Activated CD8-positive, alpha-beta memory T cell treated with anti-CD3 and anti-CD28 coated beads, Interleukin-2, amount 50 U/mL, for 4 hours (primary cell): ENCODE results near the gene VAMP5.
"Not testable (repeated sequence)": the region's sequence is repeated elsewhere in the genome, so short reads cannot be mapped to it uniquely, and the experiment has no call there.

Experiments
- DNase-seq: peaks from one replicate; pipeline ENCODE4 v3.0.0-alpha.2; 2020

VAMP5 gene, protein sequence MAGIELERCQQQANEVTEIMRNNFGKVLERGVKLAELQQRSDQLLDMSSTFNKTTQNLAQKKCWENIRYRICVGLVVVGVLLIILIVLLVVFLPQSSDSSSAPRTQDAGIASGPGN

DNA sequence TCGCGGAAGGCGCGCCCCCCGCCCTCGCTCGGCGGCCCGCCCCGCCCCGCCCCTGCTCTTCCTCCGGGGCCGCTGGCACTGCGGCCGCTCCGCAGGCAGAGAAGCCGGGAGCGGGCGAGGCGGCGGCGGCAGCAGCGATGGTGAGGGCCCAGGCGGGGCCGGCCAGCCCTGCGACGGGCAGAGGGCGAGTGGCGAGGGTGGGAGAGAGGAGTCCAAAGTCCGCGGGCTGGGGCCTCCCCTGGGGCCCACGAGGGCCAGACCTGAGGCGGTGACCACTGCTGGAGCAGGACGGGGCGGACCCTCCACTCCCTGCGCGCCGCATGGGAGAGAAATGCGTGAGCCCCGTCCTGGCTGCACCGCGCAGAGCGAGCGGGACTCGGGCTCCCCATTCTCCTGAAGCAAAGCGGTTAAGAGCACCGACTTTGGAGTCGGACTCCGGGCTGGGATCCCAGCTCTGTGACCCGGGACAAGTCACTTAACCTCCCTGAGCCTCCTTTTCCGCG lies at the start of gene VAMP5:
Gene VAMP5 (plus strand): TSS at position 78 of the 503 bp plus-strand sequence. CDS start 60 bp downstream, at position 138.
- DNase-seq: peak; percentile 44

DNA sequence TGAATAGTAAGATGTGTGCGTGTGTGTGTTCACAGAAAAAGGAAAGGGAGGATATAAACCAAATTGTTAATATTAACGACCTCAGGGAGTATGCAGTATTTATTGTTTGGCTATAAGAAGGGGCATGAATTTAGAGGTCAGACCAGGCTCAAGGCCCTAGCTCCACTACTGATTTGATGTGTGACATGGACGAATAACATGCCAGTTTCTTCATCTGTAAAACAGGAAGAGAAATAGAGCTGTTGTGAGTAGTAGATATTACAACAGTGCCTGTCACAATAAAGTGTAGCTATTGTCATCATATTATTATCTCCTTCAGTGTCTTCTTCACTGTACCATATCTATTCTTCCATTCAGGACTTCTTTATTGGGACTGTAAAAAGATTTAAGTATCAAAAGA lies 49.4 kb upstream of the VAMP5 start:
- DNase-seq: no peak

DNA sequence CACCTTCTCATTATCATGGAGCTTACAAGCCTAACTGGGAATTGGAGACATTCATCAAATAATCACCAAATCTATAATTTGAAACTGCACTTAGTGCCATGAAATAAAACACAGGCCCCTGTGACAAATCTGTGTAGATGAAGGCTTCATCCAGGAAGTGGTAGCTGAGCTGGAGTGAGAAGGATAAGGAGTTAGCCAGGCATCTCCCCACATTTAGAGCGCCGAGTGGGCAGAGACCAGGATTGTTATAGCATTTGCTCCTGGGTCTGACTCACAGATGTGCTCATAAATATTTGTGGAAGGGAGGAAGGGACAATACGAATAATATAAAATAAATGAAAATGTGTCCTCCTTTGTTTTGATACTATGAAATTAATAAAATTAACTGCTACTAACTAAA lies 47.8 kb upstream of the VAMP5 start:
- DNase-seq: no peak

DNA sequence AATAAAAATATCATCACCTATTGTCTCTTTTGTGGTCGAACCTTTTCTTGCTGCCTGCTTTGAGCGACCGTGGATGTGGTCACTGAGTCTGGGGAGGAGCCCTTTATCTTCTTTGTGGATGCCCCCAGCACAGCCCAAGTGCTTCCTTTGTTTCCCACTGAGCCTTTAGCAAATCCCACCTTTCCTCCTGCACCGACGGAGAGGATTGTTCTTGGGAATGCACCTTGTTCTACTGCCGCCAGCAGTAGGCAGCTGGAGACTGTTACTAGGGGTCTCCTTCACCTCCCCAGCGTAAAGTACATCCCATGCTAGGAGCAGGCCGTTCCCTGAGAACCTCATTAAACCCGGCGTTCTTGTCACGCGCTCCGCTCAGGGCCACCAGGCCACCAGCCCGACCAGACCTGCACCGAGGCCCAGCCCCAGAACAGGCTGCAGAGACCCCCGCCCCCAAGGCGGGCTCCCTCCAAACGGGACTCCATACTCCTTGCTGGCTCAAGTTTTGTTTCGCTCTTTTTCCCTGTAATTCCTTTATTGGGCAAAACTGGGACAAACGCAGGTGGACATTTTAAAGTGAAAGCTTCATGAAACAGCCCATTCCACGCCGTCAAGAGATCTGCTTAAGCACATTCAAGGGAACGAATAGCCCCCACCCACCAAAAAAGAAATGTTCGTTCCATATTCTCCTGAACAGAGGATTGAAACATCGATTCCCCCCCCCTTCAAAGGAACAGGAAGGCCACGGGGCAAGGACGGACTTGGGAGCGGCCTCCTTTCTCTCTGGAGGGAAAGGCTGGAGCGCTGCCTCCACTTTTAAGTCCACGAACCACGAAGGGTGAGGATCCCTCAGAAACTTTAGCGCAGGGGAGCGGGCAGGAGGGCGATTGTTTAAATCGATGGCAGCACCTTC lies 46.4 kb upstream of the VAMP5 start:
- DNase-seq: peak; percentile 38

DNA sequence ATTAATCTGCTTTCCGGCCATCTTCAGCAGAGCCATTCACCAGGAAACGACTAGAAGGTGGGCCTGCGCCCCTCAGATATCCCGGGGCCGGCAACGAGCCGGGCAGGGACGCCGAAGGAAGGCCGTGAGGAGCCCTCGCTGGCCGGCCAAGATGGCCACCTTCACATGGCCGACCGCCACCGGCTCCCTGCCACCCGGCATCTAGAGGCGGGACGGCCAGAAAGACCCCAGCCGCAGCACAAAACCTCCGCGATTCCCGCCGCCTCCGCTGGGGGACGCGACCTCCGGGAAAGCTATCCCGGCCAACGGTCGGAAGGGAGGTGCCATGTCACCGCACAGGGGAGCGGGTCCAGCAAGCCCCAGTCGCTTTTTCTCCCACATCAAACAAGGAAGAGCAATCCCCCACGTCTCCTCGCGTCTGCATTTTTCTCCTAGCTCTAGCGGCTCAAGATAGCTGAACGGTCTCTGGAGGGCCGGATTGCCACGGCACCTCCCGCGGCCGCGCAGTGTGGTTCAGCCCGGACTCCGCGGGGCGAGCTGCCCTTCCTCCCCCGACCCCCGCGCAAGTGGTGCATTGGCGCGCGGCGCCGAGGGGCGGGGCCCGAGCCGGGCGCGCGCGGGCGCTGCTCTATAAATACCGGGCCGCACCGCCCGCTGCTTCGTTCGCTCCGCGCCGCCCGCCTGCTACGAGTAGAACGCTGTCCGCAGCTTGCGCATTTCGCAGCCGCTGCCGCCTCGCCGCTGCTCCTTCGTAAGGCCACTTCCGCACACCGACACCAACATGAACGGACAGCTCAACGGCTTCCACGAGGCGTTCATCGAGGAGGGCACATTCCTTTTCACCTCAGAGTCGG lies 45.5 kb upstream of the VAMP5 start, which contains the start of gene MAT2A:
Gene MAT2A (plus strand): TSS at position 662 of the 854 bp plus-strand sequence. CDS start 120 bp downstream, at position 782.
- peak; percentile 89 for DNase-seq

DNA sequence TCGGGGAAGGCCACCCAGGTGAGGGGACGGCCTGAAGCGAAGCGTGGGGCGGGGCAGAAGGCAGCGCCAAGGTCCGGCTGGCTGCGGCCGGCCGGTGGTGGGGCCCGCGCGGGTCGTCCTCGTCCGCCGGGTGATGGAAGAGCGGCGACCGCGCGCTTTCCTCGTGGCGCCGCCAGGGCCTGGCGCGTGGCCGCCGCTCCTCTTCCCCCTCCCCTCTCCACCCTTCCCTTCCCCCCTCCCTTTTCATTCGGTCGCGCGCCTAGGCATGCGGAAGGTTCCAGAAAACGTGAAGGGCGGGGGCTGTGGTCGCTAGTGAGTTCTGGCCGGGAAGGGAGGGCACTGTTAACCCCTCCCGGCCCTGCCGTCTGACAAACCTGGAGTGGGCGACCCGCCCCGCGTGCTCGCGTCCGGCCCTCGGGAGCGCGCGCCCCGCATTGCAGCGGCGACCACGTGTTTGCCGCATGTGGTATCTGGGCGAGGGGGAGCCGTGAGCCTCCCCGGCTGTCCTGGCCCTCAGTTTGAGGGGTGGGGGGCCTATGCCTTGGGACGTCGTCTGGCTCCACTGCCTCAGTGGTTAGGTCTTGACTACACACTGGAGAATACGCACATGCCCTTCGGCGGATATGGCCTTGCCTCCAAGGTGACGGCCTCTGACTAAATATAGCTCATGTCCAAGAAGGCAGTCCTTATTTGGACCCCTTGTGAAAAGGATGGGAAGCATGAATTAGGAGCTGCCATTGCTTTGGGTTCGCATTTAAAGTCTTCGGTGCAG lies 44.7 kb upstream of the VAMP5 start:
- peak; percentile 78 for DNase-seq

DNA sequence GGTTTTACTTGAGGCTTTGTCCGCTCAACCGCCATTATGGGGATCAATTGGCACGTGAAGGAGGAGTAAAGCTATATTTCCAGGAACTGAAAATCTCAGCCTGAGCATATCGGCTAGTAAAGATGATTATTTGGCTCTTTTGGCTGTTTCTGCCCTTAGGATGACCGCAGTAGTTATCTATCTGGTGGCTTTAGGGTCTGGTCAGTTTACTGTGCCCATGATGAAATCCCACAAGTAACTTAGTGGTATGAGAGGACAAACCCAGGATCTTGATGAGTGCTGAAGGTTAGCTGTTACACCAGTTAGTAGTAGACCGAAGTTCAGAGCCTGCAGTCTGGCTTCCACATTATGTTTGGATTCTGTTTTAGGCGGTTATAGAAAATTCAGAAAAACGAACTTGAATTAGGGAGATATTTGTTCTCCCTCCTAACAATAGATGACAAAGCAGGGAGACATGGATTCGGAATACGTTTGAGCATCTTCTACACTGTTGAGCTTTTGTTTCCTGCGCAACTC lies 44.0 kb upstream of the VAMP5 start:
- no peak for DNase-seq

DNA sequence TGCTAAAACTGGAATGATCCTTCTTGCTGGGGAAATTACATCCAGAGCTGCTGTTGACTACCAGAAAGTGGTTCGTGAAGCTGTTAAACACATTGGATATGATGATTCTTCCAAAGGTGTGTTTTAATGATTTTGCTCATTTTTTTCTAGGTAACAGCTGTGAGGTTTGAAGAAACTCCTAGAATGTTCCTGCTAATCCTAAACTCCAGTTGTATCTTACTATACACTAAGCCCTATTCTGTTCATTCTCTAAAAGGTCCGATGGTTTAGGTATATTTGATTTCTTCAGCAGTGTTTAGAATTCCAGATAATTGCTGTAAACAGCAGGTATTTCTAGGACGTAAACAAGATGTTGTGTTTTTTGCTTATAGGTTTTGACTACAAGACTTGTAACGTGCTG lies 43.0 kb upstream of the VAMP5 start:
- DNase-seq: no peak

DNA sequence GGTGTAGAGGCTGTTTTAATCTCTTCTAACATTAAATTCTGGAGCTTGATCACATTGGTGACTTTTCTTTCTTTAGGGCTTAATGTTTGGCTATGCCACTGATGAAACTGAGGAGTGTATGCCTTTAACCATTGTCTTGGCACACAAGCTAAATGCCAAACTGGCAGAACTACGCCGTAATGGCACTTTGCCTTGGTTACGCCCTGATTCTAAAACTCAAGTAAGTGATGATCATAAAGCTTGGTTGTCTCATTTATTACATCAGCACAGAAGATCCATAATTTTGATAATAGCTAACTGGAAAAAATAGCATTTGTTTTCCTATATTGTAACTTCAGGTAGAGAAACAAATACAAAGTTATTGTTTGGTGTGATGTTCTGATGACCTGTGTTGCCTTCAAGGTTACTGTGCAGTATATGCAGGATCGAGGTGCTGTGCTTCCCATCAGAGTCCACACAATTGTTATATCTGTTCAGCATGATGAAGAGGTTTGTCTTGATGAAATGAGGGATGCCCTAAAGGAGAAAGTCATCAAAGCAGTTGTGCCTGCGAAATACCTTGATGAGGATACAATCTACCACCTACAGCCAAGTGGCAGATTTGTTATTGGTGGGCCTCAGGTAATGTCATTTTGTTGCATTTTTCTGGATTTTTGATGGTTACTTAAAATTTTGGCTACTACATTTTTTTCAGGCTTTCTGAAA lies 42.3 kb upstream of the VAMP5 start:
- DNase-seq: no peak

DNA sequence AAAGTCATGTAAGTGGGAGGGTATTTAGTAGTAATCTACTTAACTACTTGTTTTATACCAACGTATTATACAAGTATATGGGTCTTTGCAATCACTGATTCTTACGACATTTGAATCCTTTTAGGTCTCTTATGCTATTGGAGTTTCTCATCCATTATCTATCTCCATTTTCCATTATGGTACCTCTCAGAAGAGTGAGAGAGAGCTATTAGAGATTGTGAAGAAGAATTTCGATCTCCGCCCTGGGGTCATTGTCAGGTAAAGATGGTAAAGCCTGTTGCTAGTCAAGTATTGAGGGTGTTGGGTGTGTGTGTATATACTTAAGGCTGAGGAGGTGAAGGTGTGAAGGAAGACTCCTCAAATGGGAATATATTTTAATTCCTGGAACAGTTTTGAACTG lies 41.5 kb upstream of the VAMP5 start:
- no peak for DNase-seq

DNA sequence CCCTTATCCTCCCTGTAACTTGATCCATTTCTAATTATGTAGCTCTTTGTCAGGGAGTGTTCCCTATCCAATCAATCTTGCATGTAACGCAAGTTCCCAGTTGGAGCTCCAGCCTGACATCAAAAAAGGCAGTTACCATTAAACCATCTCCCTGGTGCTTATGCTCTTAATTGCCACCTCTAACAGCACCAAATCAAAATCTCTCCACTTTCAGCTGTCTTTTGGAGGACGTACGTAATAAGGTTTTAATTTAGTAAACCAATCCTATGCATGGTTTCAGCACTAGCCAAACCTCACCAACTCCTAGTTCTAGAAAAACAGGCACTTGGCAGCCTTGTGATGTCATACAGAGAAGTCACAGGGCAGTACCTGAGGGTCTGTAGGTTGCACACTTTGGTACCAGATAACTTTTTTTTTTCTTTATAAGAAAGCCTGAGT lies 40.0 kb upstream of the VAMP5 start:
- DNase-seq: not testable (repeated sequence)

DNA sequence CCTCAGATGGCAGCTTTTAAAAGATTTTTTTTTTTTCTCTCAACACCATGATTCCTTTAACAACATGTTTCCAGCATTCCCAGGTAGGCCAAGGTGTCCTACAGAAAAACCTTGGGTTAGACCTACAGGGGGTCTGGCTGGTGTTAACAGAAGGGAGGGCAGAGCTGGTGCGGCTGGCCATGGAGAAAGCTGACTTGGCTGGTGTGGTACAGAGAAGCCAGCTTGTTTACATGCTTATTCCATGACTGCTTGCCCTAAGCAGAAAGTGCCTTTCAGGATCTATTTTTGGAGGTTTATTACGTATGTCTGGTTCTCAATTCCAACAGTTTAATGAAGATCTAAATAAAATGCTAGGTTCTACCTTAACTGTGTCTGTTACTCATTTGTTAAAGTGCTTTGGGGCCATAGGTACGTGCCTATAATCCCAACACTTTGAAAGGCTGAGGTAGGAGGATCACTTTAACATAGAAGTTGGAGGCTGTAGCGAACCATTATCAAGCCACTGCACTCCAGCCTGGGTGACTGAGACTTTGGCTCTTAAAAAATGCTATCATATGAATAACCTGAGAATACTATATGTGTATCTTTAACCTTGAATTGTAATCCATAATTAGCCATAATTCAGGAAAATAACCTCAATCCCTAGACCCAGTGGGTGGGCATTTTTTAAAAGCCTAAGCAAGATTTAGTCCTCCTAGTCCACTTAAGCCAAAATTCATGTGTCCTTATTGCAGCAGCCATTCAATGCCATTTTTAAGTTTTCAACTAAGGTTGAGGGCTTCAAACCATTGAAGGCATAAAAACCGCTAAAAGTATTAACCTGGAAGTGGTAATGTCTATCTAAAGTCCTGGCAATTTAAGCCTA lies 39.1 kb upstream of the VAMP5 start:
- not testable (repeated sequence) for DNase-seq

DNA sequence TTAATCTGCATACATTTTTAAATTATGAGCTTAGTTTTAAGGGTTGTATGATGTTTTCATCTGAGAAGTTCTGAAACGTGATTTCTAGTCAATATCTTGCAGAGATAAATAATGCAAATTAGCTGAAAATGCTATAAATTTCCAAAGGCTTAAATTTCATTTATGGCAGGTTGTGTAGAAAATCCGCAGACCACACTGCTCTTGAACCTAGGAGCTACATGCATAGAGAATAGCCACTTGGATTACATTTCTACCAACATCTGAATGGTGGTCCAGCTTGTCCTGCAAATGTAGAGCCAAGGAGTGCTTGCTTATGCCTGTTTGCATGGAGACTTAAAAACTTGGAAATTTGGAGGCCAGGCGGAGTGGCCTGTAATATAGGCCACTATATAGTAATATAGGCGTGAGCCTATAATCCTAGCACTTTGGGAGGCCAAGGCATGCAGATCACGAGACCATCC lies 38.4 kb upstream of the VAMP5 start:
- DNase-seq: no peak

DNA sequence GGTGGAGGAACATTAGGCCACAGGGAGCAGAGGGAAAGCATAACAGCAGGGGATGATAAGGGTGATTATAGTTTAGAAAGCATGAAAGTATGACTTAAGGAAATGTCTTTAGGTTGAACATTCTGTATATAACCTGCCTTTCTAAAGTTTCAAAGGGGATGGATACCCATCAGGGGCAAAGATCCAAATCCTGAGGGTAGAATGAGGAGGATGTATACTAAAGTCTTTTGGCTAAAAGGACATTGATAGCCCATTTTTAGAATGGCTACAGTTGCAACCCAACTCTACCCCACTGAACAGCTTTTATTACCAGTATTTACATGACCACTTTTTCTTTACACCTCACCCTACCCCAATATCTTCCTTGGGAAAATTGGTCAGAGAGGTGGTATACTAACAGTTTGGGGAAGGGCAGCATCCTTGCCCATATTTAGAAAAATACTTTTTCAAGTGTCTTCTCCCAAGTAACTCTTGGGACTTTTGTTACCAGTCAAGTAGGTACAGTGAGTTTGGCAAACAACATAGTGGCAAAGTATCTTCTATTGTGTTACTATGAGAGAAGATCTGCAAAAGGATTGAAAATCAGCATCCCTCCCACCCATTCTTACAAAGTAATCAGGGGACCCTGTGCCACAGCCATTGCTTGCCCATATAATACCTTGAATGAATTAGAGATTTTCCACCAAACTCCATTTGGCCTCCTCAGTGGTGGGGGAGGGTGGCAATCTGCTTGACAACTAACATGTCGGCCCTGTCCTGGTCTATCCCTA lies 37.0 kb upstream of the VAMP5 start:
- DNase-seq: no peak

DNA sequence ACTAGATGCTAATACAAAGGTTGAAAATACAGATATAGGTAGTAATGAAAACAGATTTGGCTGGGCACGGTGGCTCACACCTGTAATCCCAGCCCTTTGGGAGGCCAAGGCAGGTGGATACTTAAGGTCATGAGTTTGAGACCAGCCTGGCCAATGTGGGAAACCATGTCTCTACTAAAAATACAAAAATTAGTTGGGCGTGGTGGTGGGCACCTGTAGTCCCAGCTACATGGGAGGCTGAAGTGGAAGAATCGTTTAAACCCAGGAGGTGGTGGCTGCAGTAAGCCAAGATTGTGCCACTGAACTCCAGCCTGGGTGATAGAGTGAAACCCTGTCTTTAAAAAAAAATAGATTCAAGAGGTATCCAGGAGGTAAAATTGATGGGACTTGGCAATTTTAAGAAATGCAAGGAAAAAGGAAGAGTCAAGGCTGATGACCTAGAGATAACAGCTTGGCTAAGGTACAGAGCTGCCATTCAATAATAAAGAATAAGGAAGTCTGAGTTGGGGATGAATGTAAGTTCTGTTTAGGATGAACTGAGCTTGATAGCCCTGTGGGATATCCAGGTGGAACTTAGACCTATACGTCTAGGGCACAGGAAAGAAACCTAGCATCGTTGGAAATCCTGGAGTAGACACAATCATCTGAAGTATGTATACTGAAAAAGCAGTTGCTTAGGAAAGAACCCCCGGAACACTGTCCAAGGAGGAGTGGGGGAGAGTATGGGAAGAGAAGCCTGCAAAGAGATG lies 36.2 kb upstream of the VAMP5 start:
- DNase-seq: no peak

DNA sequence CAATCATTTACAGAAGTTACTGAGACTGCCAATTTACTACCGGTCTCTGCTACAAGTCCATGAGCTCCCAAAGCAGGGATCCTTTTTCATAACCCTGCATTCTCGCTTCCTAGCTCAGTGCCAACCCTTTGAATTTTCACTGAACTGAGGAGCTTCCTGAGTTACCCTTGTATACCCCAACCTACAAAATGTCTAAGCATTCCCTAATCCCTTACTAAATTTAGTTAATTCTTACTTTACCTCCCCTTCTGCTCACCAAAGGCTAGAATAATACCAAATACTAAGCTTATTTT lies 35.7 kb upstream of the VAMP5 start:
- no peak for DNase-seq

DNA sequence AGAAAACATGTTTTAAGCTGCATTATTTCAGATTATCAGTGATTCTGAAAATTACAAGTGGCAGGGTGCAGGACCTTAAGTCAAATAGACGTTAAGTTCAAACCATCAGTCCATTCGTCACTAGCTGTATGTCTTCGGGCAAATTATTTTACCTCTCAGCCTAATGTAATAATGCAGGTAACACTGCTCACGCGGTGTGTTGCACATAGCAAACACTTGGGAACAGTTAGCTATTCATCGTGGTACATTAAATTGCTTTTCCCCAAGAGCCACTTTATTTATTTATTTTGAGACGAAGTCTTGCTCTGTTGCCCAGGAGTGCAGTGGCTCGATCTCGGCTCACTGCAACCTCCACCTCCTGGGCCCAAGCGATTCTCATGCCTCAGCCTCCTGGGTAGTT lies 35.1 kb upstream of the VAMP5 start:
- DNase-seq: no peak

DNA sequence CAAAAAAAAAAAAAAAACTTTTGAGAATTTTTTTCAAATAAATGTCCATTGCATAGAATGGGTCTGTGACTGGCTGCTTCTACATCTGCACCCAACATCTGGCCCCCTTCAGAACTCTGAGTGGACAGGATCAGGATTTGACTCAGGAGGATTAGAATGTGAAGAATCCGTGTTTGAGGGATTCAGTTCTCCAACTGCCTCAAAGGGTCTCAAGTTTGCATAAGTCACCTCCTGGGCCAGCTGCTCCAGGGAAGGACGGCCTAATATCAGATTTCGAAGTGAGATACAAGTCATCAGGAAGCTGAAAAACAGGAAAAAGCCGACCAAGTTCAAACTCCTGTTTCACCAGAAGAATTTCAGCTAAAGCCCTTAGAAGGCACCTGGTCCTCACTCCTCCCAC lies 34.4 kb upstream of the VAMP5 start:
- DNase-seq: no peak

DNA sequence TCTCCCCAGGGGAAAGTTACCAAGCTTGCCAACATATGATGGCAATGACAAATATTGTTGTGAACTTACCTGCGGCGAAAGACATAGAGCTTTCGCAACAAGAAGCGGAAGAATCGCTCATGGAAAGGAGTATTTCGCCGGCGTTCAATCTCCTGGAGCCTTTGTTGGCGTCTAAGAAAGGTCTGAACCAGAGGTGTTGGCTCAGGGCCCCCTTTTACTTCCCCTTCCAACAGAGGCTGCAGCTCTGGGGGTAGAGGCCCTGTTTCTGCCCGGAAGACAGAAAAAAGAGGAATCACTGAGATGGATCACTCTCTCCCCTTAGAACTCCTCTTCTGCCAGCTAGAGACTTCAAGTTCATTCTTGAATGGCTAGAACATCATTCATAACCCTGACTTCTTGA lies 33.7 kb upstream of the VAMP5 start:
- no peak for DNase-seq
